WTC11 (cell line): Measurements from ENCODE around the gene CAVIN1.

Experiments
- CTCF ChIP-seq: fragments of 200-600 bp; IDR thresholded peaks from 2 replicates; pipeline ENCODE4 v1.8.0; 2022; ENCODE audit warnings: antibody characterized with exemption
- TCF7 ChIP-seq: sonication (generic); formaldehyde crosslinking; IDR thresholded peaks from 2 replicates; pipeline ENCODE4 v1.8.0; 2022; ENCODE audit warnings: mild to moderate bottlenecking, low read depth, missing genetic modification reagents, moderate library complexity

DNA sequence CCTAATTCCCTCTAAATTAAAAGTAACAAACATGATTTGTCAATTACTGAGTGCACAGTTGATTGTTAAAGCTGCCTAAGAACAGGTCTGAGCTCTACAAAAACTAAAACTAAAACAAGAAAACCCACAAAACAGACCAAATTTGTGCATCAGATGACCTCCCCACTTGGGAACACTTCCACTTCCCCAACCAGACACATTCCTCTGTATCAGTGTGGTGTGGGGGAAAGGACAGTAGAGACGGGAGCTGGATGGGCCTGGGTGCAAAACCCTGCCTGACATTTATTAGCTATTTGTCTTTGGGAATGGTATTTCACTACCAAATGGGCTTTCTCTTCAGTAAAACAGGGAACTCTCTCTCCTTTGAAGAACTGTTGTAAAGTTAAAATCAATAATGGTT, 64.6 kb downstream of the CAVIN1 start:
- TF ChIP-seq CTCF = no peak
- TF ChIP-seq TCF7 (CRISPR knock-in tag) = no peak
